H1 (cell line): ENCODE measurements around the gene PKDREJ. TPM values are rescaled to one million over a fixed set of nuclear protein-coding genes. Genes with fewer than 3 reads are reported as not detected.

Experiments used
- CTCF ChIA-PET: fragments of 300-600 bp; sonication (Branson Sonifier 250); formaldehyde crosslinking; loops from one replicate; lab custom pipeline; 2021; ENCODE audit not compliant: partially characterized antibody; lab: Charles Lee
- POLR2A ChIA-PET: fragments of 300-600 bp; sonication (Branson Sonifier 250); formaldehyde crosslinking; loops from one replicate; lab custom pipeline; 2021; ENCODE audit warnings: inconsistent platforms; ENCODE audit not compliant: partially characterized antibody; lab: Charles Lee
- DNase-seq, 2 experiments: peaks; one replicate each; pipeline versions ENCODE4 v3.0.0 to v3.0.0-alpha.2; 2010 to 2022; ENCODE audit warnings: low spot score in 2 of 2, low read depth in 1 of 2, mixed read lengths in 1 of 2
- FAIRE-seq: peaks from 2 replicates; lab custom pipeline; 2011; peaks lifted over from hg19 to GRCh38; lab: Jason Lieb, UNC
- H2AFZ ChIP-seq: 2 replicates; pipeline ENCODE4 v1.8.1; 2012; ENCODE audit warnings: low read length, inconsistent platforms
- H2AK5ac ChIP-seq: 2 replicates; pipeline ENCODE4 v1.6.1; 2013; ENCODE audit warnings: low read depth, low read length
- H2BK120ac ChIP-seq: replicated peaks from 2 replicates; pipeline ENCODE3; 2013; ENCODE audit warnings: low read depth, low read length, inconsistent platforms
- H2BK12ac ChIP-seq: 2 replicates; pipeline ENCODE4 v1.6.1; 2013; ENCODE audit warnings: low read depth, low read length
- H2BK15ac ChIP-seq: 2 replicates; pipeline ENCODE4 v1.6.1; 2013; ENCODE audit warnings: low read length
- H2BK20ac ChIP-seq: 2 replicates; pipeline ENCODE4 v1.6.1; 2013; ENCODE audit warnings: low read length
- H2BK5ac ChIP-seq: 2 replicates; pipeline ENCODE4 v1.6.1; 2013; ENCODE audit warnings: low read depth, low read length
- H3K14ac ChIP-seq: 2 replicates; pipeline ENCODE4 v1.6.1; 2013; ENCODE audit warnings: inconsistent platforms; ENCODE audit not compliant: insufficient read length
- H3K18ac ChIP-seq: 2 replicates; pipeline ENCODE4 v1.6.1; 2013; ENCODE audit warnings: low read length; ENCODE audit errors: extremely low read depth
- H3K23ac ChIP-seq: 2 replicates; pipeline ENCODE4 v1.6.1; 2013; ENCODE audit warnings: inconsistent platforms; ENCODE audit not compliant: insufficient read length
- H3K23me2 ChIP-seq: 2 replicates; pipeline ENCODE4 v1.6.1; 2013; ENCODE audit warnings: low read depth, low read length
- H3K27ac ChIP-seq: 2 replicates; pipeline ENCODE4 v1.6.1; 2011; ENCODE audit warnings: low read depth, low read length, inconsistent platforms
- H3K27me3 ChIP-seq, 4 experiments: replicated peaks in 1 of 4; 1 replicate in 1 of 4; 2 replicates in 3 of 4; pipeline versions ENCODE4 v1.6.1 to v1.8.1; 2011 to 2013; ENCODE audit warnings: low read length in 3 of 4, mild to moderate bottlenecking in 3 of 4, inconsistent platforms in 2 of 4, mixed read lengths in 2 of 4, moderate library complexity in 1 of 4; ENCODE audit not compliant: control insufficient read depth in 3 of 4, insufficient read depth in 3 of 4; ENCODE audit errors: extremely low read depth in 1 of 4
- H3K36me3 ChIP-seq, 4 experiments: 2 replicates each; pipeline versions ENCODE4 v1.6.1 to v1.8.1; 2011 to 2013; ENCODE audit warnings: mild to moderate bottlenecking in 4 of 4, low read length in 3 of 4, moderate library complexity in 2 of 4, control low read depth in 1 of 4, inconsistent platforms in 1 of 4; ENCODE audit not compliant: insufficient read depth in 4 of 4, control insufficient read depth in 2 of 4
- H3K4ac ChIP-seq: replicated peaks from 2 replicates; pipeline ENCODE3; 2013; ENCODE audit warnings: low read length, low read depth, mixed read lengths, inconsistent platforms; ENCODE audit not compliant: insufficient read length
- H3K4me1 ChIP-seq, 4 experiments: replicated peaks in 1 of 4; 1 replicate in 1 of 4; 2 replicates in 3 of 4; pipeline versions ENCODE4 v1.6.1 to v1.8.1; 2011 to 2013; ENCODE audit warnings: low read length in 3 of 4, inconsistent platforms in 2 of 4, mixed read lengths in 1 of 4; ENCODE audit not compliant: insufficient read depth in 4 of 4, control insufficient read depth in 3 of 4
- H3K4me2 ChIP-seq, 2 experiments: 2 replicates each; pipeline versions ENCODE4 v1.6.1 to v1.8.1; 2011 to 2013; ENCODE audit warnings: low read depth in 2 of 2, low read length in 2 of 2, control low read depth in 1 of 2, inconsistent platforms in 1 of 2, mild to moderate bottlenecking in 1 of 2; ENCODE audit not compliant: insufficient read depth in 1 of 2
- H3K4me3 ChIP-seq, 4 experiments: fragments of 200-600, 300-600 bp in 1 of 4; sonication (generic), shearing (Covaris generic), sonication (Bioruptor Twin) in 1 of 4; 2 replicates each; pipeline versions ENCODE4 v1.5.1 to v1.8.1; 2011 to 2016; ENCODE audit warnings: low read length in 4 of 4, low read depth in 3 of 4, control low read depth in 2 of 4, inconsistent platforms in 2 of 4, mild to moderate bottlenecking in 2 of 4, mixed read lengths in 1 of 4, moderate library complexity in 1 of 4; ENCODE audit not compliant: insufficient read depth in 2 of 4; ENCODE audit errors: extremely low read depth in 1 of 4
- H3K56ac ChIP-seq: replicated peaks from 2 replicates; pipeline ENCODE3; 2013; ENCODE audit warnings: low read depth, mild to moderate bottlenecking, mixed read lengths, low read length, inconsistent platforms; ENCODE audit not compliant: insufficient read length
- H3K79me1 ChIP-seq: 2 replicates; pipeline ENCODE4 v1.6.1; 2013; ENCODE audit warnings: low read depth, low read length, control low read depth
- H3K79me2 ChIP-seq, 2 experiments: 2 replicates each; pipeline versions ENCODE4 v1.6.1 to v1.8.1; 2012 to 2013; ENCODE audit warnings: low read length in 2 of 2, mild to moderate bottlenecking in 2 of 2, inconsistent platforms in 1 of 2; ENCODE audit not compliant: insufficient read depth in 2 of 2, control insufficient read depth in 1 of 2
- H3K9ac ChIP-seq, 4 experiments: replicated peaks in 1 of 4; 1 replicate in 1 of 4; 2 replicates in 3 of 4; pipeline versions ENCODE4 v1.6.1 to v1.8.1; 2011 to 2013; ENCODE audit warnings: low read depth in 3 of 4, low read length in 3 of 4, control low read depth in 2 of 4, mild to moderate bottlenecking in 2 of 4, moderate library complexity in 2 of 4, inconsistent platforms in 1 of 4; ENCODE audit errors: extremely low read depth in 1 of 4
- H3K9me3 ChIP-seq, 2 experiments: 2 replicates each; pipeline versions ENCODE4 v1.6.1 to v1.8.1; 2012 to 2013; ENCODE audit warnings: mild to moderate bottlenecking in 2 of 2, moderate library complexity in 2 of 2, control low read depth in 1 of 2, inconsistent platforms in 1 of 2, low read depth in 1 of 2, low read length in 1 of 2, mixed read lengths in 1 of 2; ENCODE audit not compliant: insufficient read depth in 2 of 2
- H4K20me1 ChIP-seq, 2 experiments: replicated peaks in 1 of 2; 2 replicates each; pipeline versions ENCODE3 to v1.8.1; 2011 to 2013; ENCODE audit warnings: inconsistent platforms in 2 of 2, low read length in 2 of 2, mild to moderate bottlenecking in 1 of 2; ENCODE audit not compliant: insufficient read depth in 2 of 2, control insufficient read depth in 1 of 2
- H4K5ac ChIP-seq: 2 replicates; pipeline ENCODE4 v1.6.1; 2013; ENCODE audit warnings: low read length, low read depth, mixed read lengths, inconsistent platforms; ENCODE audit not compliant: insufficient read length
- H4K8ac ChIP-seq: 2 replicates; pipeline ENCODE4 v1.8.0; 2013; ENCODE audit warnings: mild to moderate bottlenecking, moderate library complexity, low read length, inconsistent platforms; ENCODE audit not compliant: insufficient read depth; ENCODE audit errors: extremely low read depth
- H4K91ac ChIP-seq: replicated peaks from 2 replicates; pipeline ENCODE3; 2013; ENCODE audit warnings: low read length, mixed read lengths, inconsistent platforms; ENCODE audit not compliant: insufficient read length
- EP300 ChIP-seq, 2 experiments: IDR thresholded peaks; 1 replicate in 1 of 2; 2 replicates in 1 of 2; pipeline ENCODE4 v1.6.1; 2011 to 2012; ENCODE audit warnings: low read depth in 2 of 2, low read length in 2 of 2, mild to moderate bottlenecking in 2 of 2, borderline replicate concordance in 1 of 2, inconsistent platforms in 1 of 2, moderate library complexity in 1 of 2
- KDM4A ChIP-seq: IDR thresholded peaks from one replicate; pipeline ENCODE4 v1.7.1; 2012; ENCODE audit warnings: low read depth, mild to moderate bottlenecking, moderate library complexity, low read length, inconsistent platforms; ENCODE audit not compliant: severe bottlenecking
- MAFK ChIP-seq: IDR thresholded peaks from 2 replicates; pipeline ENCODE4 v1.6.1; 2012; ENCODE audit warnings: low read depth, mild to moderate bottlenecking, improper control_type of control experiment, low read length
- SIRT6 ChIP-seq: IDR thresholded peaks from one replicate; pipeline ENCODE4 v1.7.1; 2012; ENCODE audit warnings: low read length, inconsistent platforms
- SIX5 ChIP-seq: IDR thresholded peaks from 2 replicates; pipeline ENCODE4 v1.6.1; 2011; ENCODE audit warnings: mild to moderate bottlenecking, low read depth, low read length
- SP1 ChIP-seq: IDR thresholded peaks from 2 replicates; pipeline ENCODE4 v1.6.1; 2011; ENCODE audit warnings: low read depth, low read length
- TAF7 ChIP-seq: optimal IDR thresholded peaks from 2 replicates; pipeline ENCODE3; 2011; ENCODE audit warnings: low read depth, mild to moderate bottlenecking, inconsistent platforms, low read length, moderate library complexity, borderline replicate concordance
- WGBS, 2 experiments: shearing (Covaris generic) in 1 of 2; methylation state at CpG; one replicate each; pipeline versions ENCODE4 v1.1.6 to v1.1.7; 2013 to 2015; ENCODE audit warnings: low lambda C conversion rate in 2 of 2, mixed read lengths in 2 of 2, inconsistent platforms in 1 of 2, low coverage in 1 of 2, missing lambda C conversion rate in 1 of 2; ENCODE audit not compliant: insufficient replicate concordance in 2 of 2, insufficient coverage in 1 of 2, insufficient read length in 1 of 2; ENCODE audit errors: extremely low coverage in 1 of 2, missing lambda C conversion rate in 1 of 2; 5-methylcytosine and 5-hydroxymethylcytosine counted together
- polyA plus RNA-seq, 7 experiments: library from polyadenylated mRNA; depleted of rRNA in 3 of 7; stranded (reverse) in 5 of 7; unstranded in 2 of 7; fragments of >200 nt in 5 of 7; fragments of 200-250 nt in 2 of 7; gene quantifications; 1 replicate in 5 of 7; 2 replicates in 1 of 7; 4 replicates in 1 of 7; pipeline versions ENCODE4 v1.2.1 to v1.2.3, GENCODE V29; 2011 to 2013; ENCODE audit warnings: missing spikeins in 2 of 7, mixed read lengths in 2 of 7
- total RNA-seq: library from RNA; stranded (reverse); fragmentation: NEBNext Ultra II Directional; extraction: Animal tissue kit (Norgen Biotek cat#: 25700); gene quantifications from 2 replicates; pipeline ENCODE4 v1.2.1, GENCODE V29; 2021
- TF ChIP-seq, protein P1 (sequence below): IDR thresholded peaks from 2 replicates; pipeline ENCODE4 v1.6.1; 2011; ENCODE audit warnings: low read length, improper control_type of control experiment
- TF ChIP-seq, protein P2 (sequence below): IDR thresholded peaks from 2 replicates; pipeline ENCODE4 v1.6.1; 2012; ENCODE audit warnings: inconsistent platforms

Gene PKDREJ
- total and polyA plus RNA-seq, 2 of the 8 experiments (the other 6 are each of a cell fraction or from before 2014, with no cell fraction given): 0.02 to 0.04 TPM

DNA sequence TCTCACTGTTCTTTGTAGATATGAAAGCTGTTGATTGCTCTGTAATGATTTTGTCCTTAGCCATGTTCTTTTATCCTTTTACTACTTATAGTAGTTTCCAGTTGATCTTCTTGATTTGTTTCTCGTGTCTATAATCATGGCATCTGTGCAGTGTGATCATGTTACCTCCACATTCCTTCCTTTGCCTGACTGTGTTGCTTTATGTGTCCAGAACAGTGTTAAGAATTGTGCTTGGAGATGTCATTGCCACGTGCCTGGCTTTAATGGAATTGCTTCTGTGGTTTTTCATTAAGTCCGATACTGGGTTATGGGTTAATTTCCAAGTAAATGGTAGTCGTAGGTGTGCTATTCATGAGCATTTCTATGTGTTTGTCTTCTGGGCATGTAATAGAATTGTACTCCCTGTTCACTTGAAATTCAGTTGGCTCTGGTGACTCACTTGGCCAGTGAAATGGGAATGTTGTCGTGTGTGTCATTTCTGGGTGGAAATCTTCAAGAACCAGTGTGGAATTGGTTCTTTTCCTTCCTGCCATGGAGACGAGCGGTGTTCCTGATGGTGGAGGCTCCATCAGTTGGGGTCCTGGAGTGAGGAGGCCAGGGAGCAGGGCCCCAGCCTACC, 40.3 kb upstream of the PKDREJ start:
- Histone ChIP-seq H2BK12ac (no peak overlapping the region), H3K23ac (no peak overlapping the region), H4K91ac (no peak overlapping the region), H3K14ac (no peak overlapping the region), H2AFZ (no peak overlapping the region), H3K4me2 (no peak overlapping the region), H3K4ac (no peak overlapping the region), H3K56ac (no peak overlapping the region), H2BK20ac (no peak overlapping the region), H3K23me2 (no peaks in the 10 kb centered on the region), H2BK120ac (no peak overlapping the region), H3K79me1 (peaks cover 6% of the 10 kb centered on the region), H3K79me2 (peaks cover 3 to 29% of the 10 kb centered on the region in 2 experiments; a peak in 3 of 4 replicates), H3K27ac (no peak overlapping the region), H2BK5ac (no peak overlapping the region), H3K4me3 (no peak overlapping the region), H4K5ac (no peak overlapping the region), H2AK5ac (no peak overlapping the region), H4K8ac (no peak overlapping the region), H3K9ac (peak overlapping the region in 1 of 4 experiments; percentile 9; a peak in 1 of 7 replicates), H3K18ac (no peak overlapping the region), H3K36me3 (peaks cover 8 to 32% (median 18%) of the 10 kb centered on the region in 4 experiments; a peak in 7 of 8 replicates), H3K4me1 (no peaks in the 10 kb centered on the region), H2BK15ac (no peak overlapping the region), H3K27me3 (no peaks in the 10 kb centered on the region), H4K20me1 (peaks cover 6% of the 10 kb centered on the region in 2 experiments), H3K9me3 (no peaks in the 10 kb centered on the region)
- FAIRE-seq: no peak
- ChIA-PET POLR2A (interaction anchor here (1.2 kb wide), 1 partner anchor 26 kb away, joined by 3 read pairs; no protein-coding TSS in a partner anchor), CTCF (interaction anchor here (0.6 to 2.4 kb wide), 4 partner anchors 10 to 181 kb away, joined by 3 to 7 read pairs (median 3); no protein-coding TSS in a partner anchor)
- DNase-seq: no peak
- WGBS, 2 experiments: 95% methylated on average over 7 of the region's 7 CpGs; no CpG with 5 or more reads in 1 of the 2 experiments
- no peak for TF ChIP-seq SP1
- TF ChIP-seq EP300 (IDR thresholded peaks at IDR 0.05; ENCODE audit: borderline replicate concordance in 1 of 2, low read depth in 2 of 2, low read length in 2 of 2): no peak
- no peak for TF ChIP-seq MAFK
- no peak for TF ChIP-seq KDM4A
- TF ChIP-seq, protein P1, sequence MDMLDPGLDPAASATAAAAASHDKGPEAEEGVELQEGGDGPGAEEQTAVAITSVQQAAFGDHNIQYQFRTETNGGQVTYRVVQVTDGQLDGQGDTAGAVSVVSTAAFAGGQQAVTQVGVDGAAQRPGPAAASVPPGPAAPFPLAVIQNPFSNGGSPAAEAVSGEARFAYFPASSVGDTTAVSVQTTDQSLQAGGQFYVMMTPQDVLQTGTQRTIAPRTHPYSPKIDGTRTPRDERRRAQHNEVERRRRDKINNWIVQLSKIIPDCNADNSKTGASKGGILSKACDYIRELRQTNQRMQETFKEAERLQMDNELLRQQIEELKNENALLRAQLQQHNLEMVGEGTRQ: no peak
- TF ChIP-seq TAF7: no peak
- no peak for TF ChIP-seq SIX5
- TF ChIP-seq, protein P2, sequence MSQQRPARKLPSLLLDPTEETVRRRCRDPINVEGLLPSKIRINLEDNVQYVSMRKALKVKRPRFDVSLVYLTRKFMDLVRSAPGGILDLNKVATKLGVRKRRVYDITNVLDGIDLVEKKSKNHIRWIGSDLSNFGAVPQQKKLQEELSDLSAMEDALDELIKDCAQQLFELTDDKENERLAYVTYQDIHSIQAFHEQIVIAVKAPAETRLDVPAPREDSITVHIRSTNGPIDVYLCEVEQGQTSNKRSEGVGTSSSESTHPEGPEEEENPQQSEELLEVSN: no peak
- TF ChIP-seq SIRT6: no peak
